MG63 (cell line): Measurements from ENCODE around the gene GPR151. TPM values are rescaled to one million over a fixed set of nuclear protein-coding genes. Genes with fewer than 3 reads are reported as not detected.
A peak's percentile ranks its signal among the peaks of the same experiment; 100 is the strongest.
"Not testable (repeated sequence)": the region's sequence is repeated elsewhere in the genome, so short reads cannot be mapped to it uniquely, and the experiment has no call there.

Source experiments
- DNase-seq: peaks from one replicate; pipeline ENCODE4 v3.0.0-alpha.2; 2020
- H3K27me3 ChIP-seq: fragments of 250-450 bp; sonication (Bioruptor Pico); 2 replicates; pipeline ENCODE4 v1.5.1; 2020; ENCODE audit warnings: mild to moderate bottlenecking, moderate library complexity
- H3K36me3 ChIP-seq: fragments of 250-450 bp; sonication (Bioruptor Pico); 2 replicates; pipeline ENCODE4 v1.5.1; 2020; ENCODE audit warnings: mild to moderate bottlenecking, moderate library complexity
- H3K4me3 ChIP-seq: fragments of 250-450 bp; sonication (Bioruptor Pico); 2 replicates; pipeline ENCODE4 v1.5.1; 2020; ENCODE audit warnings: mild to moderate bottlenecking, moderate library complexity
- H3K9me3 ChIP-seq: fragments of 250-450 bp; sonication (Bioruptor Pico); 2 replicates; pipeline ENCODE4 v1.5.1; 2020; ENCODE audit warnings: mild to moderate bottlenecking, moderate library complexity
- total RNA-seq: library from RNA; depleted of rRNA; stranded (reverse); fragments of >200 nt; shearing (Covaris generic); gene quantifications from 2 replicates; pipeline ENCODE4 v1.2.3, GENCODE V29; 2014; ENCODE audit warnings: low replicate concordance; rRNA removed

Gene GPR151
- total RNA-seq: not detected in 2 replicates

- no peaks in the 10 kb centered on the region for H3K9me3 ChIP-seq
- H3K4me3 ChIP-seq: no peak within 1 kb of the TSS
- no peaks in the 10 kb centered on the region for H3K27me3 ChIP-seq
- DNase-seq: no peak
- peaks cover 18% of the 10 kb centered on the region for H3K36me3 ChIP-seq
Observed at GRCh38 chr5:146516151-146516475, at the start of gene GPR151. Gene GPR151, minus strand, starts transcription at chr5:146516190. Its CDS starts 77 bp downstream, at chr5:146516113.

- H3K9me3 ChIP-seq: no peaks in the 10 kb centered on the region
- no peak for DNase-seq
- H3K36me3 ChIP-seq: no peaks in the 10 kb centered on the region
- no peak overlapping the region for H3K4me3 ChIP-seq
- no peaks in the 10 kb centered on the region for H3K27me3 ChIP-seq
Observed at GRCh38 chr5:146564007-146564762, 48.2 kb upstream of the GPR151 start.

- H3K27me3 ChIP-seq: no peaks in the 10 kb centered on the region
- DNase-seq: no peak
- H3K4me3 ChIP-seq: no peak overlapping the region
- no peaks in the 10 kb centered on the region for H3K9me3 ChIP-seq
- H3K36me3 ChIP-seq: no peaks in the 10 kb centered on the region
Observed at GRCh38 chr5:146562461-146562860, 46.5 kb upstream of the GPR151 start.

- H3K4me3 ChIP-seq: no peak overlapping the region
- no peak for DNase-seq
Observed at GRCh38 chr5:146561711-146562110, 45.7 kb upstream of the GPR151 start.

DNA sequence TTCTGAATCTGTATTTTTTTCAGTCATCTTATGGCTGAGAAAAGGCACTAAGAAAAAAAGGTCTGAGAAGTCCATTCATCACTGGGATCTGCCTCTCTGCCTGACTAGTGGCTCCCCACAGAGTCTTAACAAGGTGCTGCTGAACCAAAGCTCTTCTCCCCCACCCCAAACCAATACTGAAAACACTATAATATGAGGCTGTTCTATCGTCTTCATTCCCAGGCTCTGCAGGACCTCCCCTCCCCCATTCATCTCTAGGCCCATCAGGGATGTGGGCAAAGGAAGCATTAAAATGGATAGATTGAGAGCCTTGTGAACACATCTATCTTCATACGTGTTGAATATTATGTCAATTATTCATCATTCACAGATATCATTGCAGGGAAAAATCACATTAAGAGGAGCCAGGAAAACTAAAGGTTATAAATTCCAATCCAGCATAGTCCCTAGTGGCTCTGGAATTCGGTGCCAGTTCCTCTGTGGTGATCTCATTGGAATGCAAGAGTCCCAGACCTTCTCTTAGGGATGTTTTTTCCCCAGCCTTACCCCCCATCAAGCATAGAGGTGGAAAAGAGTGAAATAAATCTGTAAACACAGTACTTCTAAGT, 44.3 kb upstream of the GPR151 start:
- DNase-seq: peak; percentile 68

More at GRCh38 chr5:146561711-146562110, 45.7 kb upstream of the GPR151 start:
- Histone ChIP-seq H3K27me3 (no peaks in the 10 kb centered on the region), H3K9me3 (no peaks in the 10 kb centered on the region), H3K36me3 (no peaks in the 10 kb centered on the region)

DNA sequence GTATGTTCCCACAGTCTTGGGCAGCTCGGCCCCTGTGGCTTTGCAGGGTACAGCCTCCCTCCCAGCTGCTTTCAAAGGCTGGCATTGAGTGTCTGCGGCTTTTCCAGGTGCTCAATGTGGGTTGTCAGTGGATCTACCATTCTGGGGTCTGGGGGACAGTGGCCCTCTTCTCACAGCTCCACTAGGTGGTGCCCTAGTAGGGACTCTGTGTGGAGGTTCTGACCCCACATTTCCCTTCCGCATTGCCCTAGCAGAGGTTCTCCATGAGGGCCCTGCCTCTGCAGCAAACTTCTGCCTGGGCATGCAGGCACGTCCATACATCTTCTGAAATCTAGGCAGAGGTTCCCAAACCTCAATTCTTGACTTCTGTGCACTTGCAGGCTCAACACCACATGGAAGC, 40.9 kb upstream of the GPR151 start:
- H3K9me3 ChIP-seq, DNase-seq, H3K4me3 ChIP-seq, H3K36me3 ChIP-seq: not testable (repeated sequence)
- peaks cover 14% of the 10 kb centered on the region for H3K27me3 ChIP-seq

More for the DNA sequence above, 44.3 kb upstream of the GPR151 start:
- peaks cover 3% of the 10 kb centered on the region; the same call in 1 of the 2 replicates for H3K9me3 ChIP-seq
- H3K36me3 ChIP-seq: no peaks in the 10 kb centered on the region
- H3K27me3 ChIP-seq: no peaks in the 10 kb centered on the region
- H3K4me3 ChIP-seq: no peak overlapping the region

DNA sequence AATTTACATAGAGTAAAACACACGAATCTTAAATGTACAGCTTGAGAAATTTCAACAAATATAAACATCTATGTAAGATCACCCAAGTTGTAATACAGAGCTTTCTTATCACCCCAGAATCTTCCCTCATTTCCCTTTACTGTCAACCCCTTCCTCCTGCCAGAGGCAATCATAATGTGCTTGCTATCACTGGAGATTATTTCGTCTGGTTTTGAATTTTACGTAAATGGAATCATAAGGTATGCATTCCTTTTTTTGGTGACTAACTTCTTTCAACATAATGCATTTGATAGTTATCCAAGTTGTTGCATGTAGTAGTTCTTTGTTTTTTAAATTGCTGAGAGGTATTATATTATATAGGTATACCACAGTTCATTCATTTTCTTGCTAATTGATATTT, 37.5 kb upstream of the GPR151 start:
- no peak overlapping the region for H3K4me3 ChIP-seq
- H3K27me3 ChIP-seq: peaks cover 14% of the 10 kb centered on the region
- peaks cover 3% of the 10 kb centered on the region; the same call in 1 of the 2 replicates for H3K9me3 ChIP-seq
- H3K36me3 ChIP-seq: no peaks in the 10 kb centered on the region
- DNase-seq: no peak

DNA sequence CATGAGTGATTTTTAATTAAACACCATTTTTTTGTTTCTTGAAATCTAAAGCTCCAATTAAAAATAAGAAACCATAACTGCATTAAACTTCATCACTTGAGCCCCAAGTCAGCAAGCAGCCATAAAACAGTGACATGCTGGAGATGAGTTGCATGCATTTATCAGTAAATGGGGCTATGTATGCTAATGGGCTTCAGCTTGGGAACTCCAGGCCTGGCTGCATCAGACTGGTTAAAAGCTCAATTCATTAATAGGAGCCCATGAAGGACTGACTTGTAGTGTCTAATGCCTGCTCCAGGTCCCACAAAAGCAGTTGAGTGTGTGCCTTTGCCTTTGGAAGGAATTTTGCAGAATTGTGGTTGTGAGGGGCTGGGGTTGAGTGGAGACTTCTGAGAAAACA, 33.6 kb upstream of the GPR151 start:
- Histone ChIP-seq H3K9me3 (no peaks in the 10 kb centered on the region), H3K36me3 (no peaks in the 10 kb centered on the region), H3K4me3 (no peak overlapping the region), H3K27me3 (peaks cover 13% of the 10 kb centered on the region)
- DNase-seq: no peak

GRCh38 chr5:146548781-146549449, 32.9 kb upstream of the GPR151 start:
- H3K4me3 ChIP-seq: no peak overlapping the region
- no peaks in the 10 kb centered on the region for H3K9me3 ChIP-seq
- DNase-seq: no peak
- no peaks in the 10 kb centered on the region for H3K36me3 ChIP-seq
- H3K27me3 ChIP-seq: peaks cover 6% of the 10 kb centered on the region

GRCh38 chr5:146544232-146544631, 28.2 kb upstream of the GPR151 start:
- H3K4me3 ChIP-seq: no peak overlapping the region
- no peak for DNase-seq
- no peaks in the 10 kb centered on the region; the same call in 1 of the 2 replicates for H3K27me3 ChIP-seq
- H3K36me3 ChIP-seq: no peaks in the 10 kb centered on the region
- no peaks in the 10 kb centered on the region for H3K9me3 ChIP-seq

- no peak overlapping the region for H3K4me3 ChIP-seq
- DNase-seq: peak; percentile 68
- H3K27me3 ChIP-seq: no peaks in the 10 kb centered on the region; the same call in 1 of the 2 replicates
- no peaks in the 10 kb centered on the region for H3K9me3 ChIP-seq
- no peaks in the 10 kb centered on the region for H3K36me3 ChIP-seq
Observed at GRCh38 chr5:146541958-146542849, 26.2 kb upstream of the GPR151 start.

DNA sequence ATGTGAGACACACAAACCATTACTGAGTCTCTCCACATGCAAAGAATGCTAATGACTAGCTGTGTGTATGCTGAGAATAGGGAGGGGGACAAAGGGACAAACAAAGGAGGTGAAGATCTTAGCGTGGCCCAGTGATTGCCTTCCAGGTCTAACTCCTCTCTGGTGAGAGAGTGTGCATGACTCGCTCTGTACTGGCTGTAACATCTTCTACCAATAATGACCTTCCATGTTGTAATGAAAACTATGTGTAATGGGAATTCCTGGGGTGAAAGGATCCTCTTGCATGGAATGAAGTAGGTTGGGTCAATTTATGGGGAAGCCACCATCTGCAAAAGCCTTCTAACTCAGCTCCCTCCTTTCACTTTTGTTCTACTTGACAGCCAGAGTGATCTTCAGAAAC, 24.4 kb upstream of the GPR151 start:
- Histone ChIP-seq H3K9me3 (no peaks in the 10 kb centered on the region), H3K36me3 (no peaks in the 10 kb centered on the region), H3K4me3 (no peak overlapping the region), H3K27me3 (no peaks in the 10 kb centered on the region; the same call in 1 of the 2 replicates)
- no peak for DNase-seq

DNA sequence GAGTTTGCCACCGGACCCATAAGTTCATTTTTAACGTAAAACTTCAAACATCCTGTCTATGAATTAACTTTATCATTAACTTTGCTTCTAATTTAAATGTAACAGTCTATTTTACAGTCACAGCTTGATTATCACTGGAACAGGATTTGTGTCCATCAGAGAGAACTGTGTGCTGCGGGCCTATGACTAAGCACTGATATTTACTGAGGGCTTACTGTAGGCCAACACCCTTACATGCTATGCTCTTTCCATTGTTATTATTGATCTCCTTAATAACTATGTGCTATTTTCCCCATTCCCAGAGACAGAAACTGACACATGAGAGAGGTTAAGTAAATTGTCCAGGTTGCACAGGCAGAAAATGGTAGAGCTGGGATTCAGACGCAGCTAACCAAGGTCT, 24.0 kb upstream of the GPR151 start:
- Histone ChIP-seq H3K27me3 (no peaks in the 10 kb centered on the region; the same call in 1 of the 2 replicates), H3K9me3 (no peaks in the 10 kb centered on the region), H3K4me3 (no peak overlapping the region), H3K36me3 (no peaks in the 10 kb centered on the region)
- DNase-seq: no peak

DNA sequence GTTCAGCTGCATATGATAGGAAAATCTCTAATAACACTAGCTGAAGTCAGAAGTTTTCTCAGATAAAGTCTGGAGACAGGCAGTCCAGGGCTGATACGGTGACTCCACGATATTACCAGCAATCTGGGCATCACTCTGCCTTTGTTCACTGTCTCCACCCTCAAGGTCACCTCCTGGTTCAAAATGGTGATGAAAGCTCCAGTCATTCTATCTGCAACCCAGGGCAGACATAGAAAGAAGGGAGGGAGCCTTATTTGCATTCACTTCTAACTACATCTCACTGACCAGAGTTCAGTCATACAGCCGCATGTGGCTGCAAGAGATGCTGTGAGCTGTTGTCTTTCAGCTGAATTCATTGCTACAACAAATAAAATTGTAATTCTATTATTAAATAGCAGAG, 22.4 kb upstream of the GPR151 start:
- H3K4me3 ChIP-seq: no peak overlapping the region
- H3K9me3 ChIP-seq: no peaks in the 10 kb centered on the region
- H3K36me3 ChIP-seq: no peaks in the 10 kb centered on the region
- no peaks in the 10 kb centered on the region; the same call in 1 of the 2 replicates for H3K27me3 ChIP-seq
- DNase-seq: no peak

GRCh38 chr5:146533882-146534281, 17.9 kb upstream of the GPR151 start:
- no peak overlapping the region for H3K4me3 ChIP-seq
- no peak for DNase-seq

DNA sequence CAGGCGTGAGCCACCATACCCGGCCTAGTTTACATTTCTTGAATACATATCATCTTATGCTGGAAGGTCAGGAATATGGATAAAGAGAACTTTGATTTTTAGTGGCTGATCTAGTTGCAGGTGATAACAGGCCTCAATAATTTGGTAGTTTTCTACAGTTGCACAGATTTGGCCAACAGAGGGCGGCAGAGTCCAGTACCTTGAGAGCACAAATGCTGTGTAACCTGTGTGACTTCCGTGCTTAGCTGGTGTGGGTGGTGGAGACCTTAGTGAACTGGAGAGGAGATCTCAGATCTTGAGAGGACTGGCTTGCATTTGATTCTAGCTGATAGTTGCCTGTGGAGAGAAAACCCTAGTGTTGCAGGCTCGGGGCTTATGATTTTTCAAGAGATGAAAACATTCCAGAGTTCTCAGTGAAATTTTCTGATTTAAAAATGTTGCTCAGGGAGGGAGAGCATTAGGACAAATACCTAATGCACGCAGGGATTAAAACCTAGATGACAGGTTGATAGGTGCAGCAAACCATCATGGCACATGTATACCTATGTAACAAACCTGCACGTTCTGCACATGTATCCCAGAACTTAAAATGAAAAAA, 17.4 kb upstream of the GPR151 start:
- peak; percentile 59 for DNase-seq
- Histone ChIP-seq H3K36me3 (no peaks in the 10 kb centered on the region), H3K9me3 (no peaks in the 10 kb centered on the region), H3K4me3 (no peak overlapping the region), H3K27me3 (0 out of 2 replicates have a peak, but pooled peaks cover under 1% of the 10 kb centered on the region)

More at GRCh38 chr5:146533882-146534281, 17.9 kb upstream of the GPR151 start:
- Histone ChIP-seq H3K27me3 (no peaks in the 10 kb centered on the region), H3K9me3 (no peaks in the 10 kb centered on the region), H3K36me3 (no peaks in the 10 kb centered on the region)
